Measurements from ENCODE around the gene E2F2.

GRCh38 chr1:23567996-23568607 is 37.1 kb upstream of the E2F2 start:
- TF ChIP-seq EZH2 (IDR thresholded peaks at IDR 0.05; ENCODE audit: insufficient read depth, poor library complexity, severe bottlenecking) (no peak), EZH2phosphoT487 (IDR thresholded peaks at IDR 0.05; ENCODE audit: insufficient read depth, low read depth) (no peak)
